ENCODE results near the gene DGCR2.
"Not testable (repeated sequence)": the region's sequence is repeated elsewhere in the genome, so short reads cannot be mapped to it uniquely, and the experiment has no call there.

GRCh38 chr22:19030226-19030888 lies 91.9 kb downstream of the DGCR2 start:
- not testable (repeated sequence) for TF ChIP-seq POLR2A, EP300, CTCF, POLR2AphosphoS5 (IDR thresholded peaks at IDR 0.05)
